ENCODE data around the gene PARS2. TPM values are rescaled to one million over a fixed set of nuclear protein-coding genes. Genes with fewer than 3 reads are reported as not detected.

Gene PARS2
- total RNA-seq, 1 donor from 2014 or later = 6.5 TPM

DNA sequence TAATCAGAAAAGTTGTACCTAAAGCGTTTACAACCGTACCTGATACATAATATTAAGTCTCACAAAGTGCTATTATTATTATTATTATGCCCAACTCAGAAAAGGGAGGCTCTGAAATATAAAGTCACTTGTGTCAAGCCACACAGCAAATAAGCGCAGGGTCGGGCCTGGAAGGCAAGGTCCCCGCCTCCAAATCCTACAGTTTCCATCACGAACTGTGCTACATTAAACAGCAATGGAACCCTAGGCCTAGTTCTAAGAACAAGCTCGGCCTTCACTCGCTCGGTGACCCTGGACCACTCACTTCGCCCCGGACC is 549 bp downstream of the PARS2 start:
- DNase-seq (ENCODE audit: low spot score) = no peak
- H3K36me3 Mint-ChIP-seq (ENCODE audit: low read depth, unreplicated experiment) = peaks cover 4% of the 10 kb centered on the region
- H3K27me3 Mint-ChIP-seq (ENCODE audit: unreplicated experiment) = no peaks in the 10 kb centered on the region
- H3K4me3 Mint-ChIP-seq (ENCODE audit: unreplicated experiment) = peak overlapping the region; percentile 95
- peaks cover 12% of the 10 kb centered on the region for H3K4me1 Mint-ChIP-seq (ENCODE audit: unreplicated experiment)
- H3K9me3 Mint-ChIP-seq (ENCODE audit: unreplicated experiment) = no peaks in the 10 kb centered on the region
- TF ChIP-seq CTCF (IDR thresholded peaks at IDR 0.05; ENCODE audit: unreplicated experiment) = no peak
- peak overlapping the region; percentile 88 for H3K27ac Mint-ChIP-seq (ENCODE audit: unreplicated experiment)

DNA sequence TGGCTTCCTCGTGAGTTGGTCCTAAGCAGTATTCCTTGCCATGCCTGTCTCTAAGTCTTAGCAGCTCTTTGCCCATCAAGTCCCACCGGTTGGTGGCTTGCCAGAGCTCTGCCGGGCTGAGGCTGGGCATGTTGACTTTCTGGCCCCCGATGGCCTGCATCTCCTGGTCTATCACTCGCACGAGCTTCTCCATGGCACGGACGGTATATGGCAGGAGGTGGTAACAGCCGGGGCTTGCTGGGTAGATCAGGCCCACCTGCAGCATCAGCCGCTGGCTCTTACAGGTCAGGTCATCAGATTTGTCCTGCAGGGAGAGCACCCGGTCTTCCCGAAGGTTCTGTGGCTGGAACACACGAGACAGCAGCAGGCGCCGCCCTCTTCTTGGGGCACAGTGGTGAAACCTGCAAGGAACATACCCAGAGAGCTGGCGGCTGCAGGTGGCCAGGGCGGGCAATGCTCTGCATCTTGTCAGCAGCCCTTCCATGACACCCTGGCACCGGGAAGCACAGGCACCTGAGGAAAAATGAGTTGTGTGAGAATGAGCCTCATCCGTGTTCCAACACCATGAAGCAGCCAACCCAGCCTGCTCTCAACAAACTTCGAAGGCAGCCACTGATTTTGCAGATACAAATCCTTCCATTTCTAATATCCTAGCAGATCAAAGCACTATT is 5.5 kb downstream of the PARS2 start:
- no peak overlapping the region for H3K4me3 Mint-ChIP-seq (ENCODE audit: unreplicated experiment)
- no peak overlapping the region for H3K27ac Mint-ChIP-seq (ENCODE audit: unreplicated experiment)
- no peaks in the 10 kb centered on the region for H3K4me1 Mint-ChIP-seq (ENCODE audit: unreplicated experiment)
- H3K27me3 Mint-ChIP-seq (ENCODE audit: unreplicated experiment) = no peaks in the 10 kb centered on the region
- TF ChIP-seq CTCF (IDR thresholded peaks at IDR 0.05; ENCODE audit: unreplicated experiment) = no peak
- H3K9me3 Mint-ChIP-seq (ENCODE audit: unreplicated experiment) = no peaks in the 10 kb centered on the region
- H3K36me3 Mint-ChIP-seq (ENCODE audit: low read depth, unreplicated experiment) = peaks cover 8% of the 10 kb centered on the region
- DNase-seq (ENCODE audit: low spot score) = no peak

DNA sequence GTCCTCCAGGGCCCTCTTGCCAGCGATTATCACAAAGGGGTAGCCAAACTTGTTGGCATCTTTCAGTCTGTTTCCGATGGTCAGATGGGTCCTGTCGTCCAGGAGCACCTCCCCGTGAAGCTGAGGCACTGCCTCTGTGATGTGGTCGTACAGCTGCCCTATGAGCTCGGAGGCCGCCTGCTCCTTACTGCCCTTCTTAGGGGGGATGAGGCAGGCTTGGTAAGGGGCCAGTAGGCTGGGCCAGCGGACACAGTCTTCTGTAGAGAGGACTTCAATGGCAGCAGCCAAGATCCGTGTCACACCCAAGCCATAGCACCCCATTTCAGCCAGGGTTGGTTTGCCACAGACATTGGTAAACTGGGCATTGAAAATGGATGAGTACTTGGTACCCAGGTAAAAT is 6.5 kb downstream of the PARS2 start:
- no peak overlapping the region for H3K4me3 Mint-ChIP-seq (ENCODE audit: unreplicated experiment)
- no peak for DNase-seq (ENCODE audit: low spot score)
- H3K27me3 Mint-ChIP-seq (ENCODE audit: unreplicated experiment) = no peaks in the 10 kb centered on the region
- no peak overlapping the region for H3K27ac Mint-ChIP-seq (ENCODE audit: unreplicated experiment)
- no peaks in the 10 kb centered on the region for H3K9me3 Mint-ChIP-seq (ENCODE audit: unreplicated experiment)
- TF ChIP-seq CTCF (IDR thresholded peaks at IDR 0.05; ENCODE audit: unreplicated experiment) = no peak
- H3K36me3 Mint-ChIP-seq (ENCODE audit: low read depth, unreplicated experiment) = peaks cover 8% of the 10 kb centered on the region
- no peaks in the 10 kb centered on the region for H3K4me1 Mint-ChIP-seq (ENCODE audit: unreplicated experiment)

- H3K4me3 Mint-ChIP-seq (ENCODE audit: unreplicated experiment) = no peak overlapping the region
- H3K9me3 Mint-ChIP-seq (ENCODE audit: unreplicated experiment) = no peaks in the 10 kb centered on the region
- H3K4me1 Mint-ChIP-seq (ENCODE audit: unreplicated experiment) = peaks cover 3% of the 10 kb centered on the region
- peaks cover 8% of the 10 kb centered on the region for H3K36me3 Mint-ChIP-seq (ENCODE audit: low read depth, unreplicated experiment)
- no peak for TF ChIP-seq CTCF (IDR thresholded peaks at IDR 0.05; ENCODE audit: unreplicated experiment)
- H3K27me3 Mint-ChIP-seq (ENCODE audit: unreplicated experiment) = peaks cover 3% of the 10 kb centered on the region
- no peak overlapping the region for H3K27ac Mint-ChIP-seq (ENCODE audit: unreplicated experiment)
- DNase-seq (ENCODE audit: low spot score) = no peak
These were observed 9.6 kb downstream of the PARS2 start for GRCh38 chr1:54754486-54755285.

- H3K36me3 Mint-ChIP-seq (ENCODE audit: low read depth, unreplicated experiment) = peaks cover 4% of the 10 kb centered on the region
- TF ChIP-seq CTCF (IDR thresholded peaks at IDR 0.05; ENCODE audit: unreplicated experiment) = no peak
- peaks cover 3% of the 10 kb centered on the region for H3K4me1 Mint-ChIP-seq (ENCODE audit: unreplicated experiment)
- DNase-seq (ENCODE audit: low spot score) = no peak
- no peaks in the 10 kb centered on the region for H3K9me3 Mint-ChIP-seq (ENCODE audit: unreplicated experiment)
- H3K27ac Mint-ChIP-seq (ENCODE audit: unreplicated experiment) = no peak overlapping the region
- peaks cover 3% of the 10 kb centered on the region for H3K27me3 Mint-ChIP-seq (ENCODE audit: unreplicated experiment)
- H3K4me3 Mint-ChIP-seq (ENCODE audit: unreplicated experiment) = no peak overlapping the region
These were observed 10.3 kb downstream of the PARS2 start for GRCh38 chr1:54754045-54754444.
